Activated CD4-positive, alpha-beta T cell treated with anti-CD3 and anti-CD28 coated beads, Interleukin-2, amount 50 U/mL, for 16 hours (primary cell): Measurements from ENCODE around the gene NFKBIE.

ENCODE experiments used
- DNase-seq: peaks from one replicate; pipeline ENCODE4 v3.0.0-alpha.2; 2020

The NFKBIE gene

DNA sequence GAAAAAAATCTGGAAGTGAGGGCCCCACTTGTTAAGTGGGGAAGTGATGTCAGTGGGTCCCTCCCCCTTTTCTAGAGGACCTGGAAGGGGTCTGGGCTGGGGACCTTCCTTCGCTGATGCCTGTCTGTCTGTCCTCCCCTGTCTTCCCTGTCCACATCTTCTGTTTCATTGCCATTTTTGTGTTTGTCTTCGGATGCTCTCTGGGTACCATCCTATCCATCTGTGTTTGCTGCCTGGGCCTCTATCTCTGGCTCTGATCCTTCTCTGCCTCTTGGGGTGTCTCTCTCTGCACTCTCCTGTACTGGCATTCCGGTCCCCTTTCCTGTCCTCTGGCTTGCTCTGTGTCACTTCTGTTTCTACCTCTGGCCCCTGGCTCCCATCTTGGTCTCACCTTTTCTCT lies 7.2 kb upstream of the NFKBIE start:
- DNase-seq, result no peak

DNA sequence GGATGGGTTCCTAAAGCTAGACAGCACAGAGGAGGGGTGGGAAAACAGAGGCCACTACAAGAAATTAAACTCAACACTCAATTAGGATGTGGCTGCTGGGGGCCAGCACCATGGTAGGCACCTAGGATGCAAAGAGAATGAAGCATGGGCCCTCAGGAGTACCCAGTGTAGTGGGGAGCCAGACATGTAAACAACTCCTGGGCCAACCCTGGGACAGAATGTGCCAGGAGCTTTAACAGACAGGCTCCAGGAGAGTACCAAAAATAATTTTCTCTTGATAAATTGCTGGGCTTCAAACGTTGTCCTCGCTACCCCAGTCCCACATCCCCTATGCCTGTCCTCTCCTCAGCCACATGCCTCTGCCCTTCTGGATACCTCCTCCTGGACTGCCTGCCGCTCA lies 6.6 kb upstream of the NFKBIE start:
- DNase-seq, result no peak

DNA sequence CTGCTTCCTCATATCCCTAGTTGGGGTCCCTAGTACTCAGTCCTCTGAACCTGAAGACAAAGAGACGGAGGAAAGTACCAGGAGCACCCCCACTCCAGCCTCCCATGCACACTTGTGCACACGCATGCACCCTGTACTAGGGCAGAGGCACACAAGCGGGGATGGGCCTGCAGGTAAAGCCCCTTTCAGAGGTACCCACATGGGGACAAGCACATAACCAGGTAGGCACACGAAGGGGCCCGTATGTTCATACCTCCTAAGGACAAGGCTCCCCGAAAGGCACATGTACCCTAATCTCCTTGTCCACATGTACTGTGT lies 6.0 kb upstream of the NFKBIE start:
- no peak for DNase-seq

DNA sequence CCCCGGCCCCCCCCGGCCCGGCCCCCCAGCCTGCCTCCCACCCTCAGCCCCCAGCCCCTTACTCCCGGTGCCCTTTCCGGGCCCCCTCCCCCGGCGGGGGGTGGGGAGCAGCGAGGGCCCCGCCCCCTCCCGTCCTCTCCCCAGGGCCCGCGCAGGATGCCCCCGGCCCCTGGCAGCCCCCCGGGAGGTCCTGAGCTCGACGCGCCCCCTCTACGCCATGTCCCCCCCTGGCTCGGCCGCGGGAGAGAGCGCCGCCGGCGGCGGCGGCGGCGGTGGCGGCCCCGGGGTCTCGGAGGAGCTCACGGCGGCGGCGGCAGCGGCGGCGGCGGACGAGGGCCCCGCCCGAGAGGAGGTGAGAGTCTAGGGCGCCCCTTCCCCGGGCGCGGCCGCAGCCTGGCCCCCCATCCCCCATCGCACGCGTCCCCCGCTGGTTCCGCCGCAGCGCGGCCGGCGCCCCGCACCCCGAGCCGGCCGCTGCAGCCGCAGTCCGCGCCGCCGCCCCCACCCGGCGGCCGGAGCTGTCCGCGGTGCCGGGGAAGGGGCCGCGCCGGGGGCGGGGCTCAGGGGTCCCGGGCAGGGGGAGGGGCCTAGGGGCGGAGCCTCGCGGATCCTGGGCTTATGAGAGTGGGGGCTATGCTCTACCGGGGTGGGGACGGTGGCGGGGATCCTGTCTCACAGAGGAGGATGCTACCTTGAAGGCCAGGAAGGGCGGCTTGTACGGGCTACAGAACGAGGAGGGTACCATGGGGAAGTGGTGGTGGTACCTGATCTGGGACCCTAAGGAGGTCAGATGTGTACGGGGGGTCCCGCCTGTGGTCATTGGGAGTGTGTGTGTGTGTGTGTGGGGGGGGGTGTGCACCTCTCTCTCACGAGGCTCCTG lies 5.4 kb upstream of the NFKBIE start:
- no peak for DNase-seq

DNA sequence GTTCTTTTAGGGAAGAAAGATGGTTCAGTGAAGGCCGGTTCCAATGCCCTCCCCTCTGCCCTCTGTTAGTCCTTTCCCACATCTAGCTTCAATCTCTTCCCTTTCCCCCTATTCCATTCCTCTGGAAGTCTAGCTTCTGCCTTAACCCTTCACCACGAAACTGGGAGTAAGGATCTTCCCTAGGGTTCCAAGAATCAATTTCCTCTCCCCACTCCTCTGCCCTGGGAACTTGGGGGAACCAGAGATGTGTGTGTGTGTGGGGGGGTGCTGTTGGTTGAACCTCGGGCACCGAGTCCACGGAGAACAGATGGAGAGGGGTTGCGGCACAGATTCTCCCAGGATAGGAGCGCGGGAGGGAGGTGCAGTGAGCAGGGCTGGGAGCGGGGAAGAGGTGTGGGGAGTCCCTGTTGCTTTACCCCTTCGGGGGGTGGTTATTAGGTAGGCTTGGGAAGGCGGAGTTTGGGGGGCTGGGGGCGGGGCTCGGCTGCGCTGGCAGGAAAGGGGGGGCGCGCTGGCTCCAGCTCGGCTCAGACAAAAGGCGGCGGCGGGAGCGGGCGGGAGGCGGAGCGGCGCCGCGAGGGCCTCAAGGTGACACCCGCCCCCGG lies 4.7 kb upstream of the NFKBIE start, which contains the start of gene TMEM151B:
TMEM151B (plus strand) TSS at position 530 of the 605 bp plus-strand sequence. CDS start 293 bp downstream, outside the sequence.
- DNase-seq, result no peak

DNA sequence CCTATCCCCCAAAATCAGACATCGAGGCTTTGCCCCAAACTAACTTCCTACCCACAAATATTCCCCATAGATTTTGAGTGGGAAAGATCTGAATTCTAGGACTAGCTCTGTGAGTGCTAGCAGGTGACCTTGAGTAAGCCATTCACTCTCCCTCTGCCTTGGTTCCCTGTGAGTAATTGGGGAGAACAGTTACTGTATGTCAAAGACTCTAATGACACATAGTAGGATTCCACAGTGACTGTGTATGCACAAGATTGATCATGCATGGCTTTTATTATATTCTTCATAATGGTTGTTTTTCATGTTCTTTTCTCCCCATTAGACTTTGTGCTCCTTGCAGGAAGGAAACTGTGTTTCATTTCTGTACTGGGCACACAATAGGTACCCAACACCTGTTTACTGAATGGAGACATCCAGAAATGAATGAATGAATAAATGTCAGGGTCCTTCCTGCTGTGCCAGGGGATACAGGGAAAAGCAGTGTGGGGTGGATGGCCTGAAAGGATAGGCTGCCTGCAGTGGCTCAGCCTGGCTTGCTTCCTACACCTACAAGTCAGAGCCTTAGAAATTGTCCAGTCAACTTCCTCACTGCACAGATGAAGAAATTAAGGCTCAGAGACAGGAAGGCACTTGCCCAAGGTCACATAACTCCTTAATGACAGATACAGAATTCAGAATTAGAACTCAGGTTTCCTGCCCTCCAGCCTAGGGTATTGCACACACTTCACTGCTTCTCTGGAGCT lies 4.0 kb upstream of the NFKBIE start:
- DNase-seq, result peak; percentile 46

DNA sequence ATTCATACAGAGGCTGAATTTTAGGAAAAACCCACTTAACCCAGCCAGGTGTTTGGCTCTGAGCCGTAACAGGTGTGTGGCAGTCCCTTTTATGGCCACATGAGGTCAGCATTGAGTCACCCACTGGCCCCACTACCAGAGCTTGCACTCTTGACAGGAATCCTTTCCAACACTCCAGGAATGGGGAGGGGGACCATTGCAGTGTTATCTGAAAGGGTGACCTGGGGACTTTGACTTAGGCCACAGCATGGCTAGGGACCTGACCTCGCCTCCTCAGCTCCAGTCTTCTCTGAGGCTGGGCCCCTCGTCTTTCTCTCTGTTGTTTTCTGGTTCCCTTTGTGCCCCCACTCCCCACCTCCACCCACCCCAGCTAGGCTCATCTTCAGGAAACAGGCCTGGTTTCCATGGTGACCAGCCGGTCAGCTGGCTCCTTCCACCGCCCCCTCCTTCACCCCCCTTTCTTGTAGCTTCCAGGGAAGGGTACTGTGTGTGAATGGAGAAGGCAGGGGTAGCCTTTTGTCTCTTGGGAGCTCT lies 2.8 kb upstream of the NFKBIE start:
- DNase-seq, result peak; percentile 69

DNA sequence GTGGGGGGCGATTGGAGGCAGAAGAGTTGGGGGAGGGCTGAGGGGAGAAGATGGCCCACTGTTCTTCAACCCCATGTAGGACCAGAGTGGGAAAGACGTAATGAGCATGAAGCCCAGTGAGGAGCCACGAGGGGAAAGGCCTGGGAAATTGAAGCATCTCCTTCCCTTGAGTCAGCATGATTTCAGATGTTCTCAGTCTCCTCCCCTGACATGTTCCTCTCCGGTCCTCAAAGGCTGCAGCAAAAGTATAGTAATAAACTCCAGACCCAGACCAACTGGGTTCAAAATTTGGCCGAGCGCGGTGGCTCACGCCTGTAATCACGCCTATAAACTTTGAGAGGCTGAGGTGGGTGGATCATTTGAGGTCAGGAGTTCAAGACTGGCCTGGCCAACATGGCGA lies 1.9 kb upstream of the NFKBIE start:
- no peak for DNase-seq

DNA sequence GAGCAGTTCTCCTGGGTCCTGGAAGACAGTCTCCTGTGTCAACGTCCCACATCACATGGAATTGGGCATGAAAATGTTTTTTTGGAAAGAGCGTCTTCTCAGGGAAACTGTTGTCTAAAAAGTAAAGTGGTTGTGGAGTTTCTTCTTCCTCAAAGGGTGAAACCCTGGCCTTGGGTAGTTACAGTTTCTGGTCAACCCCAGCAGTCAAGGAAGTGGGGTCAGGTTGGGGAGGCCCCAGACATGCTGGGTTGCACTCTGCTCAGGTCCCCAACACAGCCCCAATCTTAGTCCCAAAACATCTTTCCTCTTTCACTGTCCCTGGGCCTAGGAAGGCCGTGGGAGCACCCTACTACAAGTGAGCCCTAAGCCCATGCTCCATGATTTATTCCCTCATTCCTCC lies 996 bp upstream of the NFKBIE start:
- DNase-seq, result no peak

DNA sequence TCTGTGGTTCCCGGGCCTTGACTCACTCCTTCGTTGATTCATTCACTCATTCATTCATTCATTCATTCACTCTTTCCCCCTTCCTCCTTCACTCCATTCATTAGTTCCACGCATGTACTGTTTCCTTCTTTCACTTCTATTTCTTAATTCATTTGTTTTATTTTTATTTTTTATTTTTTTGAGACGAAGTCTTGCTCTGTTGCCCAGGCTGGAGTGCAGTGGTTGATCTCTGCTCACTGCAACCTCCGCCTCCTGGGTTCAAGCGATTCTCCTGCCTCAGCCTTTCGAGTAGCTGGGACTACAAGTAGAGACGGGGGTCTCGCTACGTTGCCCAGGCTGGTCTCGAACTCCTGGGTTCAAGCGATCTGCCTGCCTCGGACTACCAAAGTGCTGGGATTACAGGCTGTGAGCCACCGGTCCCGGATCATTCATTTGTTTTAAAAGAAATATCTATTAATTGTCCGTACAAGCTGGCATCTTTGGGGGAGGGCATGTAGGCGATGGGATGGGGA lies 427 bp upstream of the NFKBIE start:
- no peak for DNase-seq

DNA sequence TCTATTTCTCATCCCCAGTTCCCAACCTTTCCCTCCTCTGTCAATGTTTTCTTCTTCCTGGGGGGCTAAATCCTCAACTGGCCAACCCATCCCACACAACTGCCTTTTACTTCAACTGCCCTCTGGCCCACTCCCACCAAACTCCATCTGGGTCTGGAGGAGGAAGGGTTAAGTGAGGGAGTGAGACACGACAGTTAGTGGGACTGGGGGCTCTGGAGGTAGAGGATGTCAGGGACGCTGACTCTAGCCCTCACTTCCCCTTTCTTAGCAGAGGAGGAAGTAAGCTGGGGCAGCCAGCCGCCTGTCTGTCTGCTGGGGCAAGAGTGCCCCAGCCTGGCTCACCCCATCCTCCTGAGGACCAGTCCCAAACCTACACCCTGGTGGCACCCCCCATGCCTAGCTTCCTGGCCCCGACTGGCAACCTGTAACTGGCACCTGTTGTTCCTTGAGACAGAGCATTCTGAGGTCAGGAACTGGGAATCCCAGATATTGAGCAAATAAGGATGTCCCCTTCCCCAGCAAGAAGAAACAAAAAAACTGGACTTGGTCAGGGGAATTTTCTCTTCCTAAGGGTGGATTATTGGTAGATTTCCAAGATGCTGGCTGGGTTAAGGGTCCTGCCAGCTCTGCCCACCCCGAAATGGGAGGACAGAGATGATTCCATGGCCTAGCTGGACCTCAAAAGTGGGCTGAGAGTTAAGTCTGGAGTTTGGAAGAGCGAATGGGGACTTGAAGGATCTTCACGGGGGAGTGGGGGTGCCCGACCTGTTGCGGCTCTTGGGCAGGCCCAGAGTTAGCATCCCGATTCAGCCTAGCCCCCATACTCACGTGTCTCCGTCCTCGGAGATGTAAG lies 971 bp downstream of the NFKBIE start:
- peak; percentile 56 for DNase-seq

DNA sequence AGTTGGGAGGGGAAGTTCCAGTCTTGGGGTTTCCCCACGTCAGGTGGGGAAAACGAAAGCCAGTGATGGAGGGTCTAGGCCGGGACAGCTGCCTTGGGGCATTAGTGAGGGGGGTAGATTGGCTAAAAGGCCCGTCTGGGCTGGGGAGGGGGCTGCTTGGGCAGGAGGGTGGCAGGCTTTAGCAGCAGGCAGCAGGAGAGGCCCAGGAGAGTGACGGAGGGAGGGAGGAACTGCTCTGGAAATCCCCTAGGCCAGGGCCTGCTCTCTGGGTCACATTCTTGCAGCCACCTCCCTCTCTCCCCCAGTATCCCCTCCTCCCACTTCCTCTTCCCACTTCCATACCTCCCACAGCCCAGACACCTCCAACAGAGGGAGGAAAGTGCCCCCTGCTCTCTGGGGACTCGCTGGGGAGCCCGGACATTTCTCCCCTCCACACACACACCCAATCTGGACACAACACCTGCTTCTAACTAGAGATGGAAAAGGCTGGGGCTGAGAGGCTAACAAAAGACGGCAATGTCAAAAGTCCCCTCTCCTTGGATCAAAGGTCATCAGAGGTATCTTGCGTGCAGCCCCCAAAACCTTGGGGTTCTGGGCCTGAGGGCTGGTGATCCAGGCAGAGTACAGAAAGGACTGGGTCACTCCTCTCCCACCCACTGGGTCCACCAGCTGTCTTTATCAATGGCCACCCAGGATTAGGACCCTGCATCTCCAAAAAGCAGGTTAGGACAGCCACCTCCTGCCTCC lies 1.8 kb downstream of the NFKBIE start:
- DNase-seq, result peak; percentile 57

DNA sequence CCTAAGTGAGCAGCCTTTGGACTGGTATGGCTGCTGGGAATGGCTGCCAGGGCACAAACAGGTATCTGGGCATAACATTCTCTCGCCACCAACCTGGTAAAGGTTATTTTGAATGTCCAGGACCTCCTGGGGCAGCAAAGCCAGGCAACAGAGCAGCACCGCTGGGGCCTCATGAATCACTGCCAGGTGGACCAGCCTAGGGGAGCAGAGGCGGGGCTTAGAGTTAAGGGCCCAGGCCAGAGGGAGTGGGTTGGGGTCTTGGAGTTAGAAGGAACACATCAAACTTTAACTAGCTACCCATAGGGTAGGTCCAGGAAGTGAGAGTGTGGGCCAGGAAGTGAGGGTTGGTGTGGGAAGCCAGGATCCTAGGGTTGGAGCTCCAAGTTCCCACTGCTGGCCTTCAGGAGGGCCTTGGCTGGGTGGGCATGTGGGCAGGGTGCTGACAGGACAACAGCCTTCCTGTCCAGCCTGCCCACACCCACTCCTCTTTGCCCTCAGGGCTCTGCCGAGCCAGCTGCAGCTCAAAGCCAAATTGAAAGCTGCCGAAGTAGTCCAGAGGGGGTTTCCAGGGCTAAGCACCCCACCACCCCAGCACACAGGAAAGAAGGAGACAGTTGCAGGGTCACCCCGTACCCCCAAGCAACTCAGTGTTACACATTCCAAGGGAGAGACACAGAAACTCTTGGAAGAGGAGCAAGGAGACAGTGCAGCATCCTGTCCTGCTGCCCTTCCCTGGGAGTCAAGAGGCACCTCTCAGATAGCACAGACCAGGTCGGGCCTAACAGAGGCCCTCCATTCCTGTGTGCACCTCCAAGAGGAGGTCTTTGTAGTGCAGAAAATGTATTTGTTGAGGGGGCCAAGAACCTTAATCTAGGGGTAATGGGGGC lies 2.6 kb downstream of the NFKBIE start:
- DNase-seq, result no peak

DNA sequence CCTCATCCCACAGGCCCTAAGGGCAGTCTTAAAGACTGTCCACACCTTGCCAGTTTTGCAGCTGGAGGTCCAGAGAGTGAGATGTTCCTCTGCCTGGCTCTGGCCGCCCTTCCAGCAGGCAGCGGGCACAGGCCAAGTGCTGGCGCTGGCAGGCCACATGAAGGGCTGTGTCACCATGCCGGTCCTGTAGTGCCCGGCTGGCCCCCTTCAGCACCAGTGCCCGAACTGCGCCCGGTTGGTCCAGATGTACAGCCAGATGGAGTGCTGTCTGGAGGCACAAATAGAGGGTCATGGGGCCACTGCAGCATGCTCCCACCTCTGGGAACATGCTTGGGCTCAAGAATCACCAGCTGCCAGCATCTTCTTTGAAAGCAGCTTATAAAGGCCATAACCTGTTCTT lies 3.8 kb downstream of the NFKBIE start:
- no peak for DNase-seq

DNA sequence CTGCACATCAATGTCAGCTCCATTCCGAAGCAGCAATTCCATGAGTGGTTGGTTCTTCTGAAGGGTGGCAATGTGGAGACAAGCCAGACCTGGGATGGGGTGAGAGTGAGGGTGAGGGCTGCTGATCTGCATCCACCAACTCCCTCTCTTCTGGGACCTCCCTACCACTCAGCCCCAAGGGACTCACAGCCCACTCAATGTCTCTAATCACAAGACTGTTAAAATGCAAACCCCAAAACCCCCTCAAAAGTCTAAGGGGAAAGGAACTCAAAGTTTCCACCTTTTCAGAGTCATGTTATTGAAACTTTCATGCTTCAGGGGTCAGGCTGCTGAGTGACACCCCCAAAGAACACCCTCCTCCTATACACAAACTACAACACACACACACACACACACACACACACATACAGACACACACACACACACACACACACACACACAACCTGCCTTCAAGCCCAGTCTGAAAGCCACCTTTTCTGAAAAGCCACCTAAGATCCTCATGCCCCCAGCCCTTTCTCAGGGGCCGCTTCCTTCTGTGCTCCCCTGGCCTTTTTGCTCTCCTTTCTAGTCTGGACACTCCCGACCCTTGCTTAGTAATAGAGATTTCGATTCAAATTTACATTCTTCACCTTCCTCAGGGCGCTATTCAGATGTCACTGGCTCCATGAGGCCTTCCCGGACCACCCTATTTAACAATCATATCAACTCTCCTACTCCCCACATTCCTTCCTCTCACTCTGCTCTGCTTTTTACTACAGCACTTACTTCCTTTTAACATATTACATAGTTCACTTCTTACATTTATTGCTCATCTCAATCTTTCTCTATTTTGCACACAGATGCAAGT lies 4.7 kb downstream of the NFKBIE start:
- no peak for DNase-seq

DNA sequence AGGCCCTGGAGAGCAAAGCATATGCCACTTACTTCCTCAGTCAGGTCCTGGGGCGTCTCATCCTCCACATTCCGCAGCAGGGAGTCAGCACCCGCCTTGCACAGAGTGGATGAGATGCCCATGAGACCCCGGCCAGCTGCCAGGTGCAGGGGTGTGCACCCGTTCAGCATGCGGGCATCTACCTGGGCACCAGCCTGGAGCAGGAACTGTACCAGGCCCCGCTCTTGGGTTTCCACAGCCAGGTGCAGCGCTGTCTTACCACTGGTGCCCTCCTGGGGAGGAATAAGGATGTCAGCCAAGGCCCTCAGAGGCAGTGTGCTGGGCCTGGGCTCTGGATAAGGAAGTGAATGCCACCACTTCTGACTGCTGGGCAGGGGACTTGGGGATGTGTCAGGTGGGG lies 5.3 kb downstream of the NFKBIE start:
- DNase-seq, result no peak

DNA sequence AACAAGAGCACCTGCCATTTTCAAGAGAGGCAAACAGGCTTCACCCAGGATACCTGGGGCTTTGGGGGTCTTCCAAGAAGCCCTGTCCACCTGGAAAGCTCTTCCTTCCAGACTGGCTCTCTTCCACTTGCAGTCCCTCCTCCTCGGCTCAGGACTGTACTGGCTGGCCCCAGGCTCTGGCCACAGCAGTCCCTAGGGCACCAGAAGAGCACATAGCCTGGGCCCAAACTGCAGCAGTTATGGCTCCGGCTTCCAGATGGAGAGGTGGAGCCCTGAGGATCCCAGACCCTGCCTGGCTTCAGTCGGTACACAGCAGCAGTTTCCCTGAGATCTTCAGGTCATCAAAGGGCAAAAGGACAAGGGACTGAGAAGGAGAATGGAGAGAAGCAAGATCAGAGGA lies 6.4 kb downstream of the NFKBIE start:
- DNase-seq, result no peak

DNA sequence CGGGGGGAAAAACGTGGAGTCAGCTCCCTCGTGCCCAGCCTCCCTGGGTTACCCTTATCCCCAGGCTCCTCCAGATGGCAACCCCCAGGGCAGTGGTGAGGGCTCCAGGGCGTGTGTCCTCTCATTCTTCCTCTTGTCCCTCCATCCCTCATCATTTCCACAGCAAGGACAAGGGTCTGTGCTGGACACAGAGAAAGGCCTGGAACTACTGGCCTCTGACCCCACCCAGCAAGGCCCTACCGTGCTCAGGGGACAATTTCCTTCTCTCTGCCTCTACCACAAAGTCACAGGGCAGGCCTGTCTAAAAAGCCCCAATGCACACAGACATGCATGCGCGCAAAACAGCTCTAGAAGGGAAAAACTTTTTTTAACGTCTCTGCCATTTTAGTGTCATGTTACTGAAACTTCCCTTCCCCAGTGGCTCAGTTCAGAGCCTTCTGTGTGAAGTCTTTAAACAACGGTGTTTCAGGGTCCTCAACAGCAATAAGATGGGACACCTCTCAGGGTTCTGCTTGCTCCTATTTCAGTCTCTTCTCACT lies 7.0 kb downstream of the NFKBIE start:
- no peak for DNase-seq

DNA sequence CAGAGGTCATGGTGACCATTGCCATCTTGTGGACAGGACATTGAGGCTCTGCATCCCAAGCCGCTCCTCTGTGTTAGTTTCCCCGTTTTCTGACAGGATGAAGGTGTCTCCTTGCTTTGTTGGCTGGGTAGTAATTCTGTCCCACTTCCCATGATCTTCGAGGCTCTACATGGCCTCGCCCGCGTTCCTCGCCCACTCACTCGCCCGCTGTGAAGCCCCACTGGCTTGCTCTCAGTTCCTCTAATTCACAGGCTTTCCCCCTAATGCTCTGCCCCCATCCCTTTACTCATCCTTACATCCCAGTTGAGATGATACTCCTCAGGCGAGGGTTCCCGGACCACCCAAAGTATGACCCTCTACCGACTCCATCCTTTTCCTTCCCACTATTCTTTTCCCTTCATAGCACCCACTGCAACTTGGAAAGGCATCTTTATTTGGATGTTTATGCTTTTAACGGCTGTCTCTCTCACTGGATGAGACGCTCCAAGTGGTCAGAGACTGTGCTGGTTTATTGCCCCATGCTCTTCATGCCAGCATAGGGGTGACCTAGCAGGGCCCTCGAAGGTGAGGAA lies 7.5 kb downstream of the NFKBIE start:
- no peak for DNase-seq
